Fibroblast of lung (primary cell): ENCODE results near the gene ALS2CL. TPM values are rescaled to one million over a fixed set of nuclear protein-coding genes. Genes with fewer than 3 reads are reported as not detected.

ENCODE experiments used
- DNase-seq, 2 donors: peaks; one replicate each; pipeline versions ENCODE4 v3.0.0 to v3.0.0-alpha.2; 2010; ENCODE audit warnings: low read depth in 2 of 2
- H2AFZ ChIP-seq: 2 replicates; pipeline ENCODE4 v1.5.1; 2012; ENCODE audit warnings: low read length, control low read depth, inconsistent platforms
- H3K27ac ChIP-seq: 2 replicates; pipeline ENCODE4 v1.5.1; 2011; ENCODE audit warnings: low read length, control low read depth; ENCODE audit not compliant: insufficient read depth
- H3K27me3 ChIP-seq: 2 replicates; pipeline ENCODE4 v1.5.1; 2011; ENCODE audit warnings: mild to moderate bottlenecking, low read length; ENCODE audit not compliant: control insufficient read depth, insufficient read depth
- H3K36me3 ChIP-seq: 2 replicates; pipeline ENCODE4 v1.5.1; 2011; ENCODE audit warnings: low read length; ENCODE audit not compliant: control insufficient read depth, insufficient read depth
- H3K4me1 ChIP-seq: 2 replicates; pipeline ENCODE4 v1.5.1; 2011; ENCODE audit warnings: low read length; ENCODE audit not compliant: control insufficient read depth, insufficient read depth; ENCODE audit errors: extremely low read depth
- H3K4me2 ChIP-seq: 2 replicates; pipeline ENCODE4 v1.5.1; 2011; ENCODE audit warnings: low read length, control low read depth; ENCODE audit not compliant: insufficient read depth; ENCODE audit errors: extremely low read depth
- H3K4me3 ChIP-seq, 4 experiments: fragments of 200-600 bp in 1 of 4; sonication (generic) in 1 of 4; replicated peaks in 1 of 4; 2 replicates each; pipeline ENCODE4 v1.5.1; 2011 to 2016; ENCODE audit warnings: low read length in 4 of 4, low read depth in 3 of 4, mild to moderate bottlenecking in 3 of 4, control low read depth in 2 of 4, inconsistent platforms in 1 of 4, mixed read lengths in 1 of 4; ENCODE audit not compliant: insufficient read depth in 1 of 4; ENCODE audit errors: control extremely low read depth in 1 of 4
- H3K79me2 ChIP-seq: 2 replicates; pipeline ENCODE4 v1.5.1; 2012; ENCODE audit warnings: mild to moderate bottlenecking, low read length, inconsistent platforms; ENCODE audit not compliant: control insufficient read depth, insufficient read depth
- H3K9ac ChIP-seq: 2 replicates; pipeline ENCODE4 v1.5.1; 2011; ENCODE audit warnings: mild to moderate bottlenecking, low read length, control low read depth; ENCODE audit not compliant: insufficient read depth
- H3K9me3 ChIP-seq: 2 replicates; pipeline ENCODE4 v1.5.1; 2012; ENCODE audit warnings: low read depth, low read length; ENCODE audit not compliant: control insufficient read depth, insufficient read depth
- H4K20me1 ChIP-seq: 2 replicates; pipeline ENCODE4 v1.5.1; 2011; ENCODE audit warnings: low read length; ENCODE audit not compliant: control insufficient read depth, insufficient read depth; ENCODE audit errors: extremely low read depth
- CTCF ChIP-seq, 2 donors: IDR thresholded peaks in 1 of 2; conservative IDR thresholded peaks in 1 of 2; 1 replicate in 1 of 2; 2 replicates in 1 of 2; pipeline ENCODE4 v1.5.1; 2011 to 2012; ENCODE audit warnings: low read length in 2 of 2, control low read depth in 1 of 2, inconsistent platforms in 1 of 2, low read depth in 1 of 2, mild to moderate bottlenecking in 1 of 2
- EZH2 ChIP-seq: IDR thresholded peaks from 2 replicates; pipeline ENCODE4 v1.5.1; 2012; ENCODE audit warnings: low read length, control low read depth, mild to moderate bottlenecking; ENCODE audit errors: missing control alignments
- polyA plus RNA-seq, 2 donors: library from polyadenylated mRNA; depleted of rRNA in 1 of 2; stranded (reverse) in 1 of 2; unstranded in 1 of 2; fragments of >200 nt; gene quantifications; 2 replicates each; pipeline ENCODE4 v1.2.1, GENCODE V29; 2011 to 2012; ENCODE audit warnings: missing spikeins in 1 of 2
- total RNA-seq: library from RNA; depleted of rRNA; stranded (reverse); fragments of >200 nt; gene quantifications from 2 replicates; pipeline ENCODE4 v1.2.1, GENCODE V29; 2014

The ALS2CL gene
- total and polyA plus RNA-seq, 2 donors (not counting 1 experiment from before 2014, with no cell fraction given) = 4.4 to 19.7 TPM

- H3K36me3 ChIP-seq = no peaks in the 10 kb centered on the region
- no peak overlapping the region for H3K4me2 ChIP-seq
- no peaks in the 10 kb centered on the region for H3K79me2 ChIP-seq
- H3K9me3 ChIP-seq = no peaks in the 10 kb centered on the region
- H3K4me3 ChIP-seq = no peak overlapping the region
- H3K27ac ChIP-seq = no peak overlapping the region
- peaks cover 5% of the 10 kb centered on the region for H3K27me3 ChIP-seq
- no peak overlapping the region for H3K9ac ChIP-seq
- no peaks in the 10 kb centered on the region for H3K4me1 ChIP-seq
- no peak overlapping the region for H2AFZ ChIP-seq
- no peaks in the 10 kb centered on the region for H4K20me1 ChIP-seq
- no peak for DNase-seq
- TF ChIP-seq CTCF (conservative IDR thresholded peaks at IDR 0.05 in 1 of 2, IDR thresholded peaks at IDR 0.05 in 1 of 2; ENCODE audit: low read depth in 1 of 2, low read length in 2 of 2) (no peak), EZH2 (no peak)
Measured at GRCh38 chr3:46619845-46620778, 73.4 kb downstream of the ALS2CL start.

Other genes with a start within 250 kb of the ALS2CL start
- gene LTF, start 228.8 kb downstream of the ALS2CL start, total RNA-seq = not detected in 2 replicates
- not detected in 2 replicates for gene LTF, start 228.8 kb downstream of the ALS2CL start, polyA plus RNA-seq
- gene RTP3, start 195.7 kb downstream of the ALS2CL start, total RNA-seq = not detected in 2 replicates
- not detected in 2 replicates for gene RTP3, start 195.7 kb downstream of the ALS2CL start, polyA plus RNA-seq
- 0.77 and 3.8 TPM in 2 replicates for gene LRRC2, start 127.4 kb downstream of the ALS2CL start, total RNA-seq
- 0.27 and 6.0 TPM in 2 replicates for gene LRRC2, start 127.4 kb downstream of the ALS2CL start, polyA plus RNA-seq
- not detected in 2 replicates for gene FAM240A, start 81.2 kb downstream of the ALS2CL start, total RNA-seq
- gene FAM240A, start 81.2 kb downstream of the ALS2CL start, polyA plus RNA-seq = not detected in 2 replicates
- 0.51 and 2.0 TPM in 2 replicates for gene TMIE, start 7.7 kb upstream of the ALS2CL start, total RNA-seq
- 0.03 and 0.27 TPM in 2 replicates for gene TMIE, start 7.7 kb upstream of the ALS2CL start, polyA plus RNA-seq
- not detected in 2 replicates for gene PRSS50, start 24.2 kb upstream of the ALS2CL start, total RNA-seq
- gene PRSS50, start 24.2 kb upstream of the ALS2CL start, polyA plus RNA-seq = not detected in 2 replicates
- gene MYL3, start 169.8 kb upstream of the ALS2CL start, total RNA-seq = 0.50 and 0.51 TPM in 2 replicates
- 0.67 TPM in 1 of 2 replicates, not detected in the other for gene MYL3, start 169.8 kb upstream of the ALS2CL start, polyA plus RNA-seq
- gene PTH1R, start 184.0 kb upstream of the ALS2CL start, total RNA-seq = 3.3 and 4.3 TPM in 2 replicates
- gene PTH1R, start 184.0 kb upstream of the ALS2CL start, polyA plus RNA-seq = 0.06 and 0.67 TPM in 2 replicates